Coronary artery (tissue), 2 donors: ENCODE data around the gene EHD4.

Source experiments
- DNase-seq: peaks from one replicate; pipeline ENCODE4 v3.0.0-alpha.2; 2017; ENCODE audit warnings: low spot score
- H3K27ac ChIP-seq, 2 donors: fragments of 200-600 bp; sonication (generic); one replicate each; pipeline ENCODE4 v1.5.1; 2016 to 2019
- H3K4me3 ChIP-seq: fragments of 200-600 bp; sonication (generic); 2 replicates; pipeline ENCODE4 v1.5.1; 2016; ENCODE audit warnings: mild to moderate bottlenecking, moderate library complexity
- CTCF ChIP-seq: fragments of 200-600 bp; sonication (generic); IDR thresholded peaks from one replicate; pipeline ENCODE4 v1.5.1; 2019; ENCODE audit warnings: antibody characterized with exemption

EHD4 gene

GRCh38 chr15:41967506-41968206, 4.7 kb downstream of the EHD4 start:
- no peak overlapping the region for H3K4me3 ChIP-seq
- DNase-seq, result peak; percentile 68
- TF ChIP-seq CTCF, result no peak
- peak overlapping the region; percentile 16 to 27 for H3K27ac ChIP-seq

- Histone ChIP-seq H3K4me3 (no peak overlapping the region), H3K27ac (peak overlapping the region; percentile 16 to 67)
- DNase-seq, result peak; percentile 56
- no peak for TF ChIP-seq CTCF
Measured at GRCh38 chr15:41966920-41967465, 5.4 kb downstream of the EHD4 start.

GRCh38 chr15:41966414-41966812, 5.9 kb downstream of the EHD4 start:
- DNase-seq, result no peak
- H3K27ac ChIP-seq, result peak overlapping the region in 1 of 2 donors; percentile 67
- no peak overlapping the region for H3K4me3 ChIP-seq
- no peak for TF ChIP-seq CTCF

- peak; percentile 61 for DNase-seq
- no peak for TF ChIP-seq CTCF
- no peak overlapping the region for H3K4me3 ChIP-seq
- H3K27ac ChIP-seq, result peak overlapping the region in 1 of 2 donors; percentile 67
Measured at GRCh38 chr15:41965441-41966413, 6.6 kb downstream of the EHD4 start.

- H3K27ac ChIP-seq, result no peak overlapping the region
- H3K4me3 ChIP-seq, result no peak overlapping the region
- no peak for DNase-seq
- no peak for TF ChIP-seq CTCF
Measured at GRCh38 chr15:41961595-41962202, 10.7 kb downstream of the EHD4 start.

- DNase-seq, result no peak
- no peak overlapping the region for H3K4me3 ChIP-seq
- H3K27ac ChIP-seq, result peak overlapping the region in 1 of 2 donors; percentile 17
Measured at GRCh38 chr15:41961001-41961518, 11.3 kb downstream of the EHD4 start.

More at GRCh38 chr15:41961001-41961518, 11.3 kb downstream of the EHD4 start:
- TF ChIP-seq CTCF, result no peak
